ENCODE results near the gene DEFB129. TPM values are rescaled to one million over a fixed set of nuclear protein-coding genes. Genes with fewer than 3 reads are reported as not detected.

The DEFB129 gene
- total and polyA plus RNA-seq, 2 experiments from 2014 or later, result not detected

GRCh38 chr20:198225-198624, 28.8 kb upstream of the DEFB129 start:
- H3K27me3 ChIP-seq (ENCODE audit: insufficient read depth), result peaks cover 24% of the 10 kb centered on the region
- no peak overlapping the region for H3K27ac Mint-ChIP-seq
- no peak overlapping the region for H2AFZ ChIP-seq
- H3K27me3 Mint-ChIP-seq (ENCODE audit: insufficient read depth, low read depth, poor library complexity), result peaks cover 2% of the 10 kb centered on the region
- no peak overlapping the region for H3K4me2 ChIP-seq
- H3K9me2 ChIP-seq (ENCODE audit: insufficient read depth), result no peaks in the 10 kb centered on the region
- H3K9me3 Mint-ChIP-seq, result peaks cover 3% of the 10 kb centered on the region; the same call in 1 of the 3 replicates
- no peak overlapping the region for H3K27ac ChIP-seq (ENCODE audit: low read depth)
- no peaks in the 10 kb centered on the region for H3K36me3 ChIP-seq (ENCODE audit: insufficient read depth)
- no peaks in the 10 kb centered on the region for H3K36me3 Mint-ChIP-seq (ENCODE audit: low read depth)
- H4K20me1 ChIP-seq (replicated peaks; ENCODE audit: insufficient read depth), result no peaks in the 10 kb centered on the region
- no peaks in the 10 kb centered on the region for H3K4me1 Mint-ChIP-seq
- H3K4me3 Mint-ChIP-seq, result no peak overlapping the region
- H3K79me2 ChIP-seq (replicated peaks; ENCODE audit: insufficient read depth), result no peaks in the 10 kb centered on the region
- H3F3A ChIP-seq (replicated peaks; ENCODE audit: low read depth), result no peaks in the 10 kb centered on the region
- H3K4me3 ChIP-seq, result no peak overlapping the region
- TF ChIP-seq ZNF114 (CRISPR knock-in tag; IDR thresholded peaks at IDR 0.05) (no peak), EZH2 (IDR thresholded peaks at IDR 0.05; ENCODE audit: low read depth, unreplicated experiment) (no peak), CTCF (conservative IDR thresholded peaks at IDR 0.05; ENCODE audit: low read depth in 2 of 2) (no peak), STAT1 (IDR thresholded peaks at IDR 0.05; ENCODE audit: unreplicated experiment) (no peak), CREB1 (CRISPR knock-in tag; IDR thresholded peaks at IDR 0.05; ENCODE audit: low read depth) (no peak), ETS1 (IDR thresholded peaks at IDR 0.05) (no peak), REST (IDR thresholded peaks at IDR 0.05; ENCODE audit: unreplicated experiment) (no peak), NANOG (IDR thresholded peaks at IDR 0.05; ENCODE audit: borderline replicate concordance) (no peak), JUNB (IDR thresholded peaks at IDR 0.05; ENCODE audit: unreplicated experiment) (no peak)
- no peak for ATAC-seq
- H3K4me1 ChIP-seq (ENCODE audit: insufficient read depth), result no peaks in the 10 kb centered on the region
- no peak for DNase-seq (ENCODE audit: low spot score)

GRCh38 chr20:199996-200395, 27.1 kb upstream of the DEFB129 start:
- no peaks in the 10 kb centered on the region for H3K9me2 ChIP-seq (ENCODE audit: insufficient read depth)
- no peak overlapping the region for H3K27ac ChIP-seq (ENCODE audit: low read depth)
- ATAC-seq (no peak), DNase-seq (ENCODE audit: low spot score) (no peak)
- H3F3A ChIP-seq (replicated peaks; ENCODE audit: low read depth), result no peaks in the 10 kb centered on the region
- no peaks in the 10 kb centered on the region for H3K79me2 ChIP-seq (replicated peaks; ENCODE audit: insufficient read depth)
- no peak overlapping the region for H3K4me3 Mint-ChIP-seq
- H3K27me3 Mint-ChIP-seq (ENCODE audit: insufficient read depth, low read depth, poor library complexity), result peaks cover 2% of the 10 kb centered on the region
- no peaks in the 10 kb centered on the region for H3K4me1 ChIP-seq (ENCODE audit: insufficient read depth)
- H3K36me3 Mint-ChIP-seq (ENCODE audit: low read depth), result no peaks in the 10 kb centered on the region
- H3K36me3 ChIP-seq (ENCODE audit: insufficient read depth), result no peaks in the 10 kb centered on the region
- no peak overlapping the region for H3K27ac Mint-ChIP-seq
- H3K27me3 ChIP-seq (ENCODE audit: insufficient read depth), result peaks cover 32% of the 10 kb centered on the region
- H3K4me3 ChIP-seq, result no peak overlapping the region
- H3K4me2 ChIP-seq, result no peak overlapping the region
- H3K4me1 Mint-ChIP-seq, result no peaks in the 10 kb centered on the region
- no peak overlapping the region for H2AFZ ChIP-seq
- no peaks in the 10 kb centered on the region; the same call in 1 of the 2 replicates for H4K20me1 ChIP-seq (replicated peaks; ENCODE audit: insufficient read depth)
- H3K9me3 Mint-ChIP-seq, result peaks cover 3% of the 10 kb centered on the region; the same call in 1 of the 3 replicates
- TF ChIP-seq POLR2AphosphoS5 (IDR thresholded peaks at IDR 0.05; ENCODE audit: low read depth) (no peak), ZNF462 (CRISPR knock-in tag; IDR thresholded peaks at IDR 0.05) (no peak)

Measured in GM23338 (cell line).